ENCODE results near the gene TVP23C.
"Not testable (repeated sequence)": the region's sequence is repeated elsewhere in the genome, so short reads cannot be mapped to it uniquely, and the experiment has no call there.

TVP23C gene

GRCh38 chr17:15563375-15563857, at the start of gene TVP23C:
Gene TVP23C, minus strand, starts transcription at chr17:15563483. Its CDS starts 35 bp downstream, at chr17:15563448.
- DNase-seq (ENCODE audit: low read depth) = peak; percentile 68

GRCh38 chr17:15592960-15593359, 29.7 kb upstream of the TVP23C start:
- not testable (repeated sequence) for DNase-seq (ENCODE audit: low read depth)

GRCh38 chr17:15591986-15592385, 28.7 kb upstream of the TVP23C start:
- DNase-seq (ENCODE audit: low read depth) = not testable (repeated sequence)

GRCh38 chr17:15590844-15591243, 27.6 kb upstream of the TVP23C start:
- DNase-seq (ENCODE audit: low read depth) = not testable (repeated sequence)

- DNase-seq (ENCODE audit: low read depth) = peak; percentile 3
Measured at GRCh38 chr17:15589544-15590536, 26.6 kb upstream of the TVP23C start.

- not testable (repeated sequence) for DNase-seq (ENCODE audit: low read depth)
Measured at GRCh38 chr17:15588017-15588416, 24.7 kb upstream of the TVP23C start.

- not testable (repeated sequence) for DNase-seq (ENCODE audit: low read depth)
Measured at GRCh38 chr17:15583313-15583712, 20.0 kb upstream of the TVP23C start.

- DNase-seq (ENCODE audit: low read depth) = not testable (repeated sequence)
Measured at GRCh38 chr17:15581462-15581861, 18.2 kb upstream of the TVP23C start.

GRCh38 chr17:15576848-15577247, 13.6 kb upstream of the TVP23C start:
- DNase-seq (ENCODE audit: low read depth) = not testable (repeated sequence)

- not testable (repeated sequence) for DNase-seq (ENCODE audit: low read depth)
Measured at GRCh38 chr17:15574660-15575059, 11.4 kb upstream of the TVP23C start.

GRCh38 chr17:15573870-15574269, 10.6 kb upstream of the TVP23C start:
- DNase-seq (ENCODE audit: low read depth) = not testable (repeated sequence)

GRCh38 chr17:15562613-15563374, 489 bp downstream of the TVP23C start:
- not testable (repeated sequence) for DNase-seq (ENCODE audit: low read depth)

- not testable (repeated sequence) for DNase-seq (ENCODE audit: low read depth)
Measured at GRCh38 chr17:15561439-15561838, 1.8 kb downstream of the TVP23C start.

GRCh38 chr17:15558403-15559105, 4.7 kb downstream of the TVP23C start:
- not testable (repeated sequence) for DNase-seq (ENCODE audit: low read depth)

GRCh38 chr17:15557334-15557832, 5.9 kb downstream of the TVP23C start:
- not testable (repeated sequence) for DNase-seq (ENCODE audit: low read depth)

GRCh38 chr17:15552932-15553331, 10.4 kb downstream of the TVP23C start:
- not testable (repeated sequence) for DNase-seq (ENCODE audit: low read depth)

- not testable (repeated sequence) for DNase-seq (ENCODE audit: low read depth)
Measured at GRCh38 chr17:15549552-15549951, 13.7 kb downstream of the TVP23C start.

GRCh38 chr17:15546604-15547003, 16.7 kb downstream of the TVP23C start:
- not testable (repeated sequence) for DNase-seq (ENCODE audit: low read depth)

- peak; percentile 17 for DNase-seq (ENCODE audit: low read depth)
Measured at GRCh38 chr17:15540371-15541219, 22.7 kb downstream of the TVP23C start.

GRCh38 chr17:15533122-15533521, 30.2 kb downstream of the TVP23C start:
- not testable (repeated sequence) for DNase-seq (ENCODE audit: low read depth)
